GM18868 (cell line): ENCODE results near the gene CPEB2.
"Not testable (repeated sequence)": the region's sequence is repeated elsewhere in the genome, so short reads cannot be mapped to it uniquely, and the experiment has no call there.

Source experiments
- ATAC-seq: cut with Tn5 transposase; IDR thresholded peaks from one replicate; pipeline ENCODE4 v1.9.1; 2021; ENCODE audit warnings: mild to moderate bottlenecking, moderate library complexity; ENCODE audit not compliant: unreplicated experiment

Gene CPEB2

DNA sequence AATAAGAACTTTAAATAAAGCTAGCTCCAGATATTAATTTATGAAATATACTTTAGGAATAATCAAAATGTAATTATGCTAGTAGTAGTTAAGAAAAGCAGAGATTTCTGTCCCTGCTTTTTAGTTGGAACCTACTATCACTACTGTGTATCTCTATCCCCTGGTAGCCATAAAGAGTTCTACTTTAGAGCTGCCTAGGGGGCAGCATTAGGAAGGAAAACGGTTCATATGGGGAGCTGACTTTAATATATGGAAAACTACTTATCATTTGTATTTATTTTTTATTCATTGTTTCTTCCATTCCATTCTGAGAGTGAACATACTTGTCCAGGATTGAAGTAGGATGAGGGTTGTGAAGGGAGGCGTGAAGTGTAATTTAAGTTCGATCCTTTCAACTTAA lies 40.9 kb downstream of the CPEB2 start:
- no peak for ATAC-seq

DNA sequence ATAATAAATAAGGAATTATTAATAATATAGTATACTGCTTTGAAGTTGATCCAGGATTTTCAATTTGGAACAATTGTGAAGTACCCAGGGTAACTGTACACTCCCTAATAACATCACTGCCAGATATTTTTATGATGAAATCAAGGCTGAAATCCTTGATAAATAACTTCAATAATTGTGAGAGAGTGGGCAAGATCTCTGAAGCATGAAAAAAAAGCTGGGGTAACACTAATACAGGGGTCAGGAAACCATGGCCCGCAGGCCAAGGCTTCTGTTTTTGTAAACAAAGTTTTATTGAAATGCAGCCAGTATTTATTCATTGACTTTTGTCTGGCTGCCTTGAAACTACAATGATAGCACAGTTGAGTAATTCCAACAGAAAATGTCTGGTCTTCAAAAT lies 41.6 kb downstream of the CPEB2 start:
- ATAC-seq = no peak

- ATAC-seq = no peak
These were observed 52.3 kb downstream of the CPEB2 start for GRCh38 chr4:15054541-15054940.

DNA sequence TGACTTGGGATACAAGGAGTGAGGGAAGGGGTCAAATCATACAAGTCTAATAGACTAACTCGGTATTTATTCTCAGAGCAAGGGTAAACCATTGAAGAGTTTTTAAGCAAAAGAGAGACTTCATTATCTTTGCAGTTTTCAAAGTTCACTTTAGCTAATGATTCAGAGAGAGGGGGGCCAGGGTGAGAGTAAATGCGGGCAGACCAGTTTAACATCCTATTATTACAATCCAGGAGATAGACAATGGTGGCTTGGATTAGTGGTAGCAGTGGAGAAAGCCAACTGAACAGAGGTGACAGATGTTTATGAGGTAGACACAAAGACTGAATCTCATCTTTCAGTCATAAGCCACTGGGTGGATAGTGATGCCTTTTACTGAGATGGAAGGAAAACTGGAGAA lies 57.9 kb downstream of the CPEB2 start:
- ATAC-seq = no peak

GRCh38 chr4:15063341-15063740 lies 61.1 kb downstream of the CPEB2 start:
- no peak for ATAC-seq

DNA sequence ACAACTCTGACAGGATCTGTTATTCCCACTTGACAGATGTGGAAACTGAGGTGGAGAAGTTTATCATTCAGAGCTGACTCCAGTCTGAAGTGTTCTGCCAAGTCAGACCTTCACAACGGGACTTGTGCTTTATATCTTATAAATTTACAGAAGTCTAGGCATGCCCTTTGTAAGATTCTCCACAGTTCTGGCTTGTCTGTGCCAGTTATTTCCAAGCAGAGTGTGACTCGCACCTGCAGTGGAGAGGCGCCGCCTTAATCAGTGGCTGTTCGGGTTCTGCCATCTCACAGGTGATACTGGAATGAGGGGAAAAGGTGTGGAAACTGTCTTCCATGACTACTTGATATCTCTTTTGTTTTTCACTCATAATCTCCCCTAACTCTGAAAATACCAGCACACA lies 63.2 kb downstream of the CPEB2 start:
- ATAC-seq = no peak

GRCh38 chr4:15066140-15066539 lies 63.9 kb downstream of the CPEB2 start:
- ATAC-seq = no peak

DNA sequence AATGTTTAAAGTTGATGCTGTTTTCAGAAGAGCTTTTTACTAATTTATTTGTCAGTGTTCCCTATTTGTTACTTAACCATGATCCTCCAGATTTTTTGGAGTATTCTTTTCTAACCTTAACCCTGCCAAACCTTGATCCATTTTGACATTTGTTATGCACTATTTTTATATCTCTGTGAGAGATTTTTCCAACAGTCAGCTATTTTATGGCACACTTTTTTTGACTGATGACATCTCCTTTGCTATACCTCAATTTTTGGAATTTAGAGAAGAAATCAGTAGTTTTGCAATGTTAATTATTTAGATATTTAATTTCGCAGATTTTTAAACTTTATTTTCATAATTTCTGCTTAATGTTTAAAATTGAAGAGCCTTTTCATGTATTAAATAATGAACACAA lies 66.0 kb downstream of the CPEB2 start:
- ATAC-seq = no peak

- no peak for ATAC-seq
These were observed 73.6 kb downstream of the CPEB2 start for GRCh38 chr4:15075875-15076274.

DNA sequence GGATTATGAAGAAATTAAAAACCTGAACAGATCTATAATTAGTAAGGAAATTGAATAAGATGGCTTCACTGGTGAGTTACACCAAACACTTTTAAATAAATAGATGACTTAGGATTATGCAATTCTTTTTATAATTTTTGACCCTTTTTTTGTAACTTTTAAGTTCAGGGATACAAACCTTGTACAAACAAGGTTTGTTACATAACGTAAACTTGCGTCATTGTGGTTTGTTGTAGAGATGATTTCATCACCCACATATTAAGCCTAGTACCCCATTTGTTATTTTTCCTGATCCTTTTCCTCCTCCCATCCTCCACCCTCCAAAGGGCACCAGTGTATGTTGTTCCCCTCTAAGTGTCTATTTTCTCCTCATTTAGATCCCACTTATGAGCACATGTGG lies 75.7 kb downstream of the CPEB2 start:
- ATAC-seq = no peak

DNA sequence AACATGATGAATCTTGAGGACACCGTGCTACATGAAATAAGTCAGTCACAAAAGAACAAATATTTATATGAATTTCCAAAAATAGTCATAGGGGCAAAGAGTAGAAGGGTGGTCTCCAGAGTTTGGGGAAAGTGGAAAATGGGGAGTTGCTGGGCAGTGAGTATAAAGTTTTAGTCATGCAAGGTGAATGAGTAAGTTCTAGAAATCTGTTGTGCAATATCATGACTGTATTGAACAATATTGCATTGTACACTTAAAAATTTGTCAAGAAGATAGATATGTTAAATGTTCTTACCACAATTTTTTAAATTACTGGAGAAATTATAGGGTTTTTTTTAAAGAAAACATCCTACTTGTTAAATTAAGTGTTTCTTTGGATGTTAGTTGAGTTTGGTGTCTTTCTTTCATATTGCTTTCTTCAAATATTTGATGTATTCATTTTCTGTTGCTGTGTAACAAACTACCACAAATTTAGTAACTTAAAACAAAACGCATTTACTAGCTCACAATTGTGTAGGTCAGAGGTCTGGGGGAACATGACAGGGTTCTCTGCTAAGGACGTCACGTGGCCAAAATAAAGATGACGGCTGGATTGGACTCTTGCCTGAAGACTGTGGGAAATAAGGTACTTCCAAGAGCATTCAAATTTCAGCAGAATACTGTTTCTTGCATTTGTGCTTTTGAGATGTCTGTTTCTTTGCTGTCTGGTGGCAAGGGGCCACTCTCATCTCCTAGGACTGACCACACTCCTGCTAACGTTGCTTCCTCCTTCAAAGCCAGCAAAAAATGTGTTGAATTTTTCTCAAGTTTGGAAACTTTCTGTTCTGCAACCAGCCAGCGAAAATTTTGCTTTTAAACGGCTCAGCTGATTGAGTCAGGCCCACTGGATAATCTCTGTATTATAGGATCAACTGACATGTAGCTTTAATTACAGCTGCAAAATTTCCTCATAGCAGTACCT lies 76.7 kb downstream of the CPEB2 start:
- no peak for ATAC-seq

- ATAC-seq = no peak
These were observed 82.5 kb downstream of the CPEB2 start for GRCh38 chr4:15084780-15085179.

DNA sequence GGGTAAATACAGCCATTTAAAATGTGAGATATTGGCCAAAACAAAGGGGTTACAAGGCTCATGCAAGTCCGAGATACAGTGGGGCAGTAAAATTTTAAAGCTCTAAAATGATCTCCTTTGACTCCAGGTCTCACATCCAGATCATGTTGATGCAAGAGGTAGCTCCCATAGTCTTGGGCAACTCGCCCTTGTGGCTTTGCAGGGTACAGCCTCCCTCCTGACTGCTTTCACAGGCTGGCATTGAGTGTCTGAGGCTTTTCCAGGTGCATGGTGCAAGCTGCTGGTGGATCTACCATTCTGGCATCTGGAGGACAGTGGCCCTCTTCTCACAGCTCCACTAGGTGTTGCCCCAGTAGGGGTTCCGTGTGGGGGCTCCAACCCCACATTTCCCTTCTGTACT lies 83.5 kb downstream of the CPEB2 start:
- not testable (repeated sequence) for ATAC-seq

GRCh38 chr4:15086259-15086658 lies 84.0 kb downstream of the CPEB2 start:
- not testable (repeated sequence) for ATAC-seq

DNA sequence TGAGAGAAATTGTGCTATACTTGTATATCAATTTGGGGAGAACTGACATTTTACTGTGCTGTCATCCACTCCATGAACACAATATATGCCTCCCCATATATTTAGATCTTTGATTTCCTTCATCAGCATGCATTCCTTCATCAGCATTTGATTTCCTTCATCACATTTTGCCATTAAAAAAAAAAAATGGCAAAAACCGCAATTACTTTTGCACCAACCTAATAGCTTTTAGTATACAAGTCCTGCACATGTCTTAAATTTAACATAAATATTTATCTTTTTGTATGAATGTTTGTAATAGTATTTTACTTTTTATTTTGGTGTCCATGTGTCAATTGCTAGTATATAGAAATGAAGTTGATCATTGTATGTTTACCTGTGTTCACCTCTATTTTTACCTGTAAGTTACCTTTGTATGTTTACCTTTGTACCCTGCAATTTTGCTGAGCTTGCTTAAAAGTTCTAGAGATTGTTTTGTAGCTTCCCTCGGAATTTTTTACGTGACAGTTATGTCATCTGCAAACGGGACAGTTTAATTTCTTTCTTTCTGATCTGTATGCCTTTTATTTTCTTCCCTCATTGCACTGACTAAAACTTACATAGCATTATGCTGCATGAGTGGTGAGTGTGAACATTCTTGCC lies 86.2 kb downstream of the CPEB2 start:
- no peak for ATAC-seq

- no peak for ATAC-seq
These were observed 87.7 kb downstream of the CPEB2 start for GRCh38 chr4:15089979-15090378.

DNA sequence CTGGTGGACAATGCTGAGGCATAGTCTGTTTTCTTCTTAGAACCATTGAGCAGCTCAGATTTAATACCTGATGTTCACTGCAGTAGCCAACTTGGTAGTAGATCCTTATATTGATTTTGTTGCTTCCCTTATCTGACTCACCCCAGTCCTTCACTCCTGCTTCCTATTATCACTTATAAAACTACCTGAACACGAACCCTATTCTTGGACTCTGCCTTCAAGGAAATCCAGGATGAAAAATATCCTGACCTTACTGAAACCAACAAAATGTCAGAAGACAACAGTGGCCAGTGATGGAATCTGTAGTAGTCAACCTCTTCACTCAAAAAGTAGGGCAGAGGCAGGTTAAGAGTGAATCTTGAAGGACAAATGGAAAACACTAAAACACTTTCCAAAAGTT lies 98.1 kb downstream of the CPEB2 start:
- no peak for ATAC-seq

GRCh38 chr4:15100994-15101695 lies 98.9 kb downstream of the CPEB2 start:
- ATAC-seq = no peak

GRCh38 chr4:15104825-15105224 lies 102.5 kb downstream of the CPEB2 start:
- no peak for ATAC-seq

DNA sequence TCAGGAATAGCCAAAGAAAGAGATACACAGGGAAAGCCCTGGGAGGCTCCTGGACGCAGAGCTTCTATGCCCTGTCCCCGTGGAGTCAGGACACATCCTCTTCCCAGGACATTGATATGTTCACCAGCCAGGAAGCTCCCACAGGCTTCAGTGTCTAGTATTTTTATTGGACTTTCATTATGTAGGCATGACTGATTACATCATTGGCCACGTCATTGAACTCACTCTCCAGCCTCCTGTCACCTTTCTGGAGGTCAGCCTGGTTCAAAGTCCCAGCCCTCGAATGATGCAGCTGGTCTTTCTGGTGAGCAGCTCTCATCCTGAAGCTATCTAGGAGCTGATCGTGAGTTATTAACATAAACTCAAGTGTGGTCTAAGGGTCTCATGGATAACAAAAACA lies 104.1 kb downstream of the CPEB2 start:
- no peak for ATAC-seq

DNA sequence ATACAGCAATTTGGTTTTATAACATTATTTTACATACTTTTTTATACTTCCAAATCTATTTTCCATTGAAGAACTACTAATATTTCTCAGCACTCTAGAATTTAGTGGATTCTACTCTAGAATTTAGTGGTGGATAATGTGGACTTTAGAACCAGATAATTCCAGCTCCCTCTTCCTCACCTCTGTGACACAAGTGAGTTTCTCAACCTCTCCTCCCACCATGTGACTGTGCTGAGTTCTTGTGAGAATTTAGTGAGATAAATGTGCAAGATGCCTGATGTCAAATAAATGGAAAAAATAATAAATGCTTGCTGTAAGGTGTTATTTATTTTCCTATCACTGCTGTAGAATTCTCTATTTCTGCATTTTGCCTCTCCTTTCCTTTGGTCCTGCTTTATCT lies 107.3 kb downstream of the CPEB2 start:
- ATAC-seq = no peak

- ATAC-seq = no peak
These were observed 107.9 kb downstream of the CPEB2 start for GRCh38 chr4:15110120-15110571.
